ENCODE results near the gene HDAC4. TPM values are rescaled to one million over a fixed set of nuclear protein-coding genes. Genes with fewer than 3 reads are reported as not detected.

HDAC4 gene
- total and polyA plus RNA-seq, 3 donors from 2014 or later = 29.0 to 67.5 (median 58.7) TPM

- intact Hi-C loops (cut with DNase I; ENCODE audit: low total_unique reads) = no loop called here
- no peak for TF ChIP-seq POLR2A (IDR thresholded peaks at IDR 0.05)
- no peak for TF ChIP-seq CTCF (IDR thresholded peaks at IDR 0.05)
- Histone ChIP-seq H3K4me1 (peaks cover 13% of the 10 kb centered on the region), H3K4me3 (no peak overlapping the region), H3K27ac (no peak overlapping the region), H3K27me3 (no peaks in the 10 kb centered on the region), H3K9me3 (no peaks in the 10 kb centered on the region), H3K36me3 (ENCODE audit: low read depth, missing control alignments) (no peaks in the 10 kb centered on the region)
- DNase-seq = no peak
- 70 to 82% methylated on average over 25 of the region's 25 CpGs for WGBS, 2 donors
Observed at GRCh38 chr2:239026711-239027361, 374.0 kb downstream of the HDAC4 start.

- 66 to 80% methylated on average over 9 to 14 of the region's 14 CpGs for WGBS, 2 donors
- no peak overlapping the region for H3K27ac ChIP-seq
Observed at GRCh38 chr2:239025951-239026461, 374.8 kb downstream of the HDAC4 start.

GRCh38 chr2:239025096-239025801 is 375.6 kb downstream of the HDAC4 start:
- TF ChIP-seq POLR2A (IDR thresholded peaks at IDR 0.05) (no peak), CTCF (IDR thresholded peaks at IDR 0.05) (no peak)
- Histone ChIP-seq H3K27me3 (no peaks in the 10 kb centered on the region), H3K4me1 (peaks cover 13% of the 10 kb centered on the region), H3K27ac (no peak overlapping the region), H3K4me3 (no peak overlapping the region), H3K36me3 (ENCODE audit: low read depth, missing control alignments) (no peaks in the 10 kb centered on the region), H3K9me3 (no peaks in the 10 kb centered on the region)
- DNase-seq = no peak
- WGBS, 2 donors = 80 to 85% methylated on average over 12 to 19 of the region's 20 CpGs
- intact Hi-C loops (cut with DNase I; ENCODE audit: low total_unique reads) = no loop called here

More at GRCh38 chr2:239025951-239026461, 374.8 kb downstream of the HDAC4 start:
- H3K4me1 ChIP-seq = peaks cover 13% of the 10 kb centered on the region
- intact Hi-C loops (cut with DNase I; ENCODE audit: low total_unique reads) = no loop called here
- no peak for DNase-seq
- no peak overlapping the region for H3K4me3 ChIP-seq
- no peaks in the 10 kb centered on the region for H3K9me3 ChIP-seq
- no peaks in the 10 kb centered on the region for H3K36me3 ChIP-seq (ENCODE audit: low read depth, missing control alignments)
- no peaks in the 10 kb centered on the region for H3K27me3 ChIP-seq
- no peak for TF ChIP-seq POLR2A (IDR thresholded peaks at IDR 0.05)
- no peak for TF ChIP-seq CTCF (IDR thresholded peaks at IDR 0.05)

GRCh38 chr2:239024226-239024625 is 376.6 kb downstream of the HDAC4 start:
- H3K9me3 ChIP-seq = no peaks in the 10 kb centered on the region
- 82 to 89% methylated on average over 4 to 7 of the region's 7 CpGs for WGBS, 2 donors
- no peak overlapping the region for H3K4me3 ChIP-seq
- no peak for DNase-seq
- no peak overlapping the region for H3K27ac ChIP-seq
- no peaks in the 10 kb centered on the region for H3K27me3 ChIP-seq
- TF ChIP-seq POLR2A (IDR thresholded peaks at IDR 0.05) = no peak
- no peak for TF ChIP-seq CTCF (IDR thresholded peaks at IDR 0.05)
- H3K4me1 ChIP-seq = peaks cover 13% of the 10 kb centered on the region
- no peaks in the 10 kb centered on the region for H3K36me3 ChIP-seq (ENCODE audit: low read depth, missing control alignments)
- intact Hi-C loops (cut with DNase I; ENCODE audit: low total_unique reads) = no loop called here

Data from testis (tissue), 3 donors.